ENCODE measurements around the gene PSMD13.
A peak's percentile ranks its signal among the peaks of the same experiment; 100 is the strongest.

PSMD13 gene

DNA sequence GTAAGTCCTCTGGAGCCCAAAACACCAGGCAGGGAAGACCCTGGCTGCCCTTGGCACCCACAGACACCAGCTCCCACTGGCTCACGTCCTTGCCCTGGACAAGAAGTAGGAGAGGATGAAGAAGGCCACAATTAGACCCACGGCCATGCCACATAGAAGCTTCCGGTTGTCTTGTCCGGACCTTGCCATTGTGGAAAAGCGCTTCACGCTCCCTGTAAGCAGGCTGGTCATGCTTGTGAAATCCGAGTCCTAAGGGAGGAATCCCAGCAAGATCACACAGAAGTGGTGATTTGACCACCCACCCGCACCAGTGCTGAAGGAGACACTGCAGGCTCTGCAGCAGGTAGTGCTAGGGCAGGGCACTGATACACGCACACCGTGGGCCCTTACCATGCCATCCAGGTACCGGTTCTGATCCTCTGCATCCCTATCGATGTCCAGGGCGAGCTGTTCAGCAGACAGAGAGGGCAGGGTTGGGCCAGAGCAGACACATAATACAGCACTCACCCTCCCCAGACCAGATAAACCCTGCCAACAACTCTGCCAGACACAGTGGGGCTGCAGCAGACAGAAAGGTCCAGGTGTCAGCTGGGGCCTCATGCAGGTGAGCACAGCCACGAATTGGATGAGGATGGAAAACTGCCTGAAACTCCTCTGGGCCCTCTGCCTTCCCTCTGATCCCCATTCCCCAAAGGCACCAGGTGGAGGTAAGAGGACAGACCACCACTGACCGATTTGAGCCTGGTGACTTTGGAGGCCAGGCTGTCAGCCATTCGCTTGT, 31.4 kb upstream of the PSMD13 start:
- DNase-seq, result no peak

DNA sequence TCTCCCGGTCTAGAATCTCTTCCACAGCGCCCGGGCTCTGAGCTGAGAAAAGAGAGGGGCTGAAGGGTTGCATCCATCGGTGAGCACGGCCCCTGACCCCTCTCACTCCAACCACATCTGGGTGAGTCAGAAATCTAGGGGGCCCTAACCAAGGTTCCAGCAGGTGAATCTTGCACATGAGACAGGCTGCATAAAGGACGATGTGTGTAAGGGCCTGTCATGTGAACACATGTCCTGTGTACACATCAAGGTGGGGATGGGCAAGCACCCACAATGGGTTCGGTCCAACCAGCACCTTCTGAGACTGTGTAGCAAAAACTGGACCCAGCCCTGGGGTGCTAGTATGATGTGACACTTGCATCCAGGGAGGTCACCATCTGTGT, 30.8 kb upstream of the PSMD13 start:
- no peak for DNase-seq

DNA sequence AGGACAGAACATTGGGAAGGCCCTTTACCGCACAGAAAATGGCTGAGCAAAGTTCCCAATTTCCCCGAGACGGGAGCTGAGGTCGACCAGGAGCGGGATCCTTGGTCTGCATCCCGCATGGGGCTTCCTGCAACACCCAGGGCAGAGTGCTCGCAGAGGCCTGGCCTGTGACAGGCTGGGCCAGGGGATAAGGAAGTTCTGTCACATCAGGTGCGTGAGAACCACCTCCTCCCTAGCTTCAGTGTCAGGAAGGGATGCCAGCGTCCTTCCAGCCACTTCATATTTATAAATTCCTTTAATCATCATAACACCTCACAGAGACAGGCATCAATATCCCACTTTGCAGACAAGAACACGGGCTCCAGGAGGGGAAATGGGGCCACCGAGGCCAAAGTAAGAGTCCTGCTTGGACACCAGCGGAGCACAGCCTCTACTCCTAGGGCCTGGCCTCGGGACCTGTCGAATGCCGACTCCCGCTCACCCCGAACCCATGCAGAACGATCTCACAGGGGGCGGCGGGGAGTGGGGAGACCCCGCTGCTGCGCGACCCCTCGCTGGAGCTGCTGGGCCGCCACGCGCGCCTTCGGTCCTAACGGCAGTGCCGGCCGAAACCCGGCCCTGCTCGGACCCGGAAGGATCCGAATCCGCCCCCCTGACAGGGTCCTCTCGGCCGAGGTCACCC, 30.1 kb upstream of the PSMD13 start:
- no peak for DNase-seq

DNA sequence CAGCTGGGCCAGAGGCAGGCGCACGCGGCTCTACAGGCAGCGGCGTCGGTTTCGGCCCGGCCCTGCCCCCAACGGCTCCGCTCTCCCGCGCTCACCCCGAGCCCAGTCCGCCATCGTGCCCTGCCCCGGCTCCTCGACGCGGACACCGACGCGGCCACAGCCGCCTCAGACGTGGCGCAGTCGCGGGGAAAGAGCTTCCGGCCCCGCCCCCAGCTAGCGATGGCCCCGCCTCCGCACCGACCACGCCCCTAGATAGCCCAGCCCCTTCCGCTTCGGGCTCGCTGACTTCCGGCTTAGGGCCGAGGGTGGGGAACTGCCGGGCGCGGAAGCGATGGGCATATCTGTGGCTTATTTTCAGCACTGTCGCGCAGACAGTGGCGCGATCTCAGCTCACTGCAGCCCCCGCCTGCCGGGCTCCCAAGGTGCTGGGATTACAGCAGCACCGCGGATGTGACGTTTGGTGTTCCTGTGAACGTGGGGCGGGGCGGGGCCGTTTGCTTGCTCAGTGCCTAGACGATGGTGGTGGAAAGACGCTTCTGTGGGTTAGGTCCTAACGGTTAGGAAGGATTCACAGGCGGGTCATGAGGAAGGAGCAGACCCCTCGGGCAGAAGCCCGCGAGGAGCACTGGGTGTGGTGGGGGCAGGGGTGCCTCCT, 29.4 kb upstream of the PSMD13 start, which contains the start of the genes BET1L and RIC8A:
Gene BET1L (minus strand): TSS at position 192 of the 655 bp plus-strand sequence. CDS start 78 bp downstream, at position 114.
Gene RIC8A (plus strand): TSS at position 501 of the 655 bp plus-strand sequence. CDS start 1,147 bp downstream, outside the sequence.
- peak; percentile 92 to 97 for DNase-seq

DNA sequence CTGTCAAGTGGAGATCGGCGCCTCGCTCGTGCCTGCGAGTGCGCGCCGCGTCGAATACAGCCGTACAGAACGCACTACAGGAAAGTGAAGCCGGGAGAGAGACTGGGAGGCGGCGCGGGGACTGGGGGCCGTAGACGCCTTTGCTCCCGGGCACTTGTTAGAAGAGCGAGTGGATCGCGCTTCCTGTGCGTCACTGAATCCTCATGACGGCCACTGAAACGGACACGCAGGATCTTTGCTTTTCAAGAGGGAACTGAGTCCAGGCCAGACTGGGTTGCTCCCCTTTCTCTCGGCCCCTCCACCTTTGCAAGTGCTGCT, 29.0 kb upstream of the PSMD13 start:
- no peak for DNase-seq

DNA sequence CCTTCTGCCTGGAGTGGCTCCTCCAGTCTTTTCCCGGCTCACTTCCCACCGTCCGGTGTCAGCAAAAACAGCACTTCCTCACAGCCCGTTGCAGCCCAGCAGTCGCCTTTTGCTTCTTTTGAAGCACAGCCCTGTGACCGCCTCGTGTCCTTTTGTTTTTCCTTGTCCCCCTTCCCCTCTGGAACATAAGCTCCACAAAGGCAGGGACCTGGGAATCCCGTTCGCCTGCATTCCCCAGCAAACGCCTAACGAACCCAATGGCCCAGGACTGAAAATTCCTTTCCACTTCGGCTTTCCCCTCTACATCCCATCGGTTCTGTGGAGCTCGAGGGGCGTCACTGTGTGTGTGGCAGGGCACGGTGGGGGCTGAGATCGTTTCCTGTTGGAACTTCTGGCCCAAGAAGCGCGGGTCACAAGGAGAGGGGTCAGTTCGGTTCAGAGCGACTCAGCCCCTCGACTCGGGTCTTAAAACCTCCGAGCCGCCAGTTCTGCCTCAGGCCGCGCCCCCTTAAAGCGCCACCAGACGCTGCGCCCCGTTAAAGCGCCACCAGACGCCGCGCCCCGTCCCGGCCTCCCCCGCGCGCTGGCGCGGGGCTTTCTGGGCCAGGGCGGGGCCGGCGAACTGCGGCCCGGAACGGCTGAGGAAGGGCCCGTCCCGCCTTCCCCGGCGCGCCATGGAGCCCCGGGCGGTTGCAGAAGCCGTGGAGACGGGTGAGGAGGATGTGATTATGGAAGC, 28.4 kb upstream of the PSMD13 start:
- DNase-seq, result peak; percentile 36 to 72

DNA sequence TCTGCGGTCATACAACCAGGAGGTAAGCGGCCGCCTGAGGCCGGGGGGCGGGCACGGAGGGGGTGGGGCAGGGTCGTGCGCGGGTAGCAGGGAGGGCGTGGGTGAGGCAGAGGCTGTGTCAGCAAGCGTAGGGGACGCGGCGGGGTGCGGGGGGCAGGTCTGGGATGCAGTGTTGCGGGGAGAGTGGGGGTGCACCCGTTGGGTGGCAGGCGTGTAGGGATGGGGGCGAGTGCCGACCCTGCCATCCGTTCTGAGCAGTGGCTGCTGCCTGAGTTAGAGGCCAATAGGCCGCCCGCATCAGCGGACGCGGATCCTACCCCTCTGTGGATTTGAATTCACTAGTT, 27.9 kb upstream of the PSMD13 start:
- no peak for DNase-seq

DNA sequence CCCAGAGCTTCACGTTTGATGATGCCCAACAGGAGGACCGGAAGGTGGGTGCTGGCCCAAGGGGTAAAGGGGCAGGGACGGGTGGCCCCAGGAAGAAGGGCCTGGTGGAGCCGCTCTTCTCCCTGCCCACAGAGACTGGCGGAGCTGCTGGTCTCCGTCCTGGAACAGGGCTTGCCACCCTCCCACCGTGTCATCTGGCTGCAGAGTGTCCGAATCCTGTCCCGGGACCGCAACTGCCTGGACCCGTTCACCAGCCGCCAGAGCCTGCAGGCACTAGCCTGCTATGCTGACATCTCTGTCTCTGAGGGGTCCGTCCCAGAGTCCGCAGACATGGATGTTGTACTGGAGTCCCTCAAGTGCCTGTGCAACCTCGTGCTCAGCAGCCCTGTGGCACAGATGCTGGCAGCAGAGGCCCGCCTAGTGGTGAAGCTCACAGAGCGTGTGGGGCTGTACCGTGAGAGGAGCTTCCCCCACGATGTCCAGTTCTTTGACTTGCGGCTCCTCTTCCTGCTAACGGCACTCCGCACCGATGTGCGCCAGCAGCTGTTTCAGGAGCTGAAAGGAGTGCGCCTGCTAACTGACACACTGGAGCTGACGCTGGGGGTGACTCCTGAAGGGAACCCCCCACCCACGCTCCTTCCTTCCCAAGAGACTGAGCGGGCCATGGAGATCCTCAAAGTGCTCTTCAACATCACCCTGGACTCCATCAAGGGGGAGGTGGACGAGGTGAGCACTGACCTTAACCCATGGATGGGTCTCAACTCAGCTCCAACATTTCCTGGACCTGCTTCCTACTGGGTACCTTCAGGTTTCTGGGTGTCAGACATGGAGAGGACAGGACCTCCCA, 27.3 kb upstream of the PSMD13 start:
- DNase-seq, result no peak

DNA sequence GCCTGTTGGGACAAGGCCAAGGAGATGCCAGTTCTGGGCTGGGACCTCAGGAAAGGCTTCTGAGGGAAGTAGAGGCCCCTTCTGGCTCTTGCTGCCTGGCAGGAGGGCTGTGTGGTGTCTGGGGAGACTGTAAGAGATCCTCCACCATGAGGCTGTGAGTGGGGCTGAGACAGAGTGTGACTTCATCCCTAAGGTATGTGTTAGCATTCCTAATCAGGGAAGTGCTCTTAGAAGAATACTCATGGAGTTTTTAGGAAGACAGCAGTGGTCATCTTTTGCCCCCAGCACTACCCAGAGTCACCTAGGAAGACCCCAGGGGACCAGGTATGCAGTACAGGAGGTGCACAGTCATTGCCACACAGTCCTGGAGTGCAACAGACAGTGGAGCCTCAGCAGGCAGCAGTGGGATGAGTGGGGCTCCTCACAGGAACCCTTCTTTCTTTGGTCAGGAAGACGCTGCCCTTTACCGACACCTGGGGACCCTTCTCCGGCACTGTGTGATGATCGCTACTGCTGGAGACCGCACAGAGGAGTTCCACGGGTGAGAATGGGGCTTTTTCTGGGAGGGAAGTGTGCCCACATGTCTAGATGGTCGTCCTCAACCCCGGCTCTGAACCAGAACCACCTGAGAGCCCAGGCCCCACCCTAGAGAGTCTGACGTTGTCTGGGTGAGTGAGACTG, 26.5 kb upstream of the PSMD13 start:
- DNase-seq, result no peak

DNA sequence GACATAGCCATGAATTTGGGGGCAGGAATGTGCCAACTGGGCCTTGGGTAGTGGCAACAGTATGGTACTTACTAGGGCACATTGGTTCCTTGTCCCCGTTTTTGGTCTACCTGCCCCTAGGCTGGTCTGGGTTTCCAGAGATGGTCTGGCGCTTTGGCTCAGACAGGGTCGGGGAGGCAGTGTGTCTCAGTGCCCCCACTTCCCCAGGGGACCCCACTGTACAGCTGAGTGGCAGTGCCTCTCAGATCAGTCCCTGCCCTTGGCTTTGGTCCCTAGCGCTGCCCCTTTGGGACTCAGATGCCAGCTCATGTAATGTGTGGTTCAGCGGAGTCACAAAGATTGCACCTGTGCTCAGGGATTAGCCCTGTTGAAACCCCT, 26.0 kb upstream of the PSMD13 start:
- no peak for DNase-seq

DNA sequence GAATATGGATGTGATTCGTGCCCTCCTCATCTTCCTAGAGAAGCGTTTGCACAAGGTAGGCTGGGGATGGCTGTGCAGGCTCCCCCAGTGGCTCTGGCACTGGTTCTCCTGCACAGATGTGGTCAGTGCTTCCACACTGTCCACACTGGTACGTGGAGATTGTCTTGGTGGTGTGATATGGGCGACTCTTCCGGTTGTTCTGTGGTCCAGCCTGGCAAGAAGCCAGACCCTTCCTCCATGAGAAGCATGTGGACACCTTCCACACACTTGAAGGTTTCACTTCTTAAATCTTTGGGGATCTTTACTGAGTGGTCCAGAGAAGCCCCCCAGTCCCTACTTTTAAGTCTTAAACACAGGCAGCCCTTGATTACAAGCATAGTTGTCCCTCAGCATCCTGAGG, 25.5 kb upstream of the PSMD13 start:
- DNase-seq, result no peak

DNA sequence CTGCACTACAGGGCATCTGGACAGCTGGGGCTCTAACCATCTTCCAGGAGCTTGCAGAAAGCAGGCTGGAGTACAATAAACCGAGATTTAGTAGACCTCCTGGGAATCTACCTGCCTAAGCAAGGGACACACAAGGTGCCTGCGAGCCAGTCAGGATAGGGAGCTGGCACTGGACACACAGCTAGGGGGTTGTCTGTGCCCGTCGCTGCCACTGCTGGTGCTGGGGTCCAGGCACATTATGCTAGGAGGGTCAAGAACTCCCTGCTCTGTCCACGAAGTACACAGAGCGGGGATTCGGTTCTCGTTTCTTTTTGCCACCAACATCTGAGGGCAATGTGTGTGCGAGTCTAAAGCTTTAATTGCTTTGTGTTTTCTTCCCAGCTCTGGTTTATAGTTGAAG, 25.0 kb upstream of the PSMD13 start:
- no peak for DNase-seq

DNA sequence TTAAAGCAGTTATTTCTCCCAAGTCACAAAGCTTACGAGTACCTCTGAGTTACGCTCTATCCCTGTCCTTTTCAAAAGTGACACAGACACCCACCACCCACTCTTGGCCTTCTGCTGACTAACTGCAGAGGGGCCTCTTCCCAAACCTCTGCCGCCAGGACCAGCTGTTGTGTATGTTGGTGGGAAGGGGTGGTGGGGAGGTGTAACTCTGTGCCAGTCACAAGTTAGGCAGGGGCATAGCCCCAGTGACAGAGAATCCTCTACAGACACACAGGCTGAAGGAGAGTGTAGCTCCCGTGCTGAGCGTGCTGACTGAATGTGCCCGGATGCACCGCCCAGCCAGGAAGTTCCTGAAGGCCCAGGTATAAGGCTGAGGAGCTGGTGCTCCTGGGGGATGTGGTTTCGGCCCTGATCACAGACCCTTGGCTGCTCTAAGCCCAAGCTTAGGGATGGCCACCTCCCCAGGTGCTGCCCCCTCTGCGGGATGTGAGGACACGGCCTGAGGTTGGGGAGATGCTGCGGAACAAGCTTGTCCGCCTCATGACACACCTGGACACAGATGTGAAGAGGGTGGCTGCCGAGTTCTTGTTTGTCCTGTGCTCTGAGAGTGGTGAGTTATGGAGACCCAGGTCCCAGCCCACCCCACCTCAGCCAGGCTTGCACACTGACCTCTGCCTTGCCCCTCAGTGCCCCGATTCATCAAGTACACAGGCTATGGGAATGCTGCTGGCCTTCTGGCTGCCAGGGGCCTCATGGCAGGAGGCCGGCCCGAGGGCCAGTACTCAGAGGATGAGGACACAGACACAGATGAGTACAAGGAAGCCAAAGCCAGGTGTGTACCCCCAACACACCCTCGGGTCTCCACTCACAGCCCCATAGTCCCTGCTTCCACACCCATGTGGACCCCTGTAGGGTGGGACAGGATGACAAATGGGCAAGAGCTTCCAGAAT, 24.4 kb upstream of the PSMD13 start:
- DNase-seq, result no peak

DNA sequence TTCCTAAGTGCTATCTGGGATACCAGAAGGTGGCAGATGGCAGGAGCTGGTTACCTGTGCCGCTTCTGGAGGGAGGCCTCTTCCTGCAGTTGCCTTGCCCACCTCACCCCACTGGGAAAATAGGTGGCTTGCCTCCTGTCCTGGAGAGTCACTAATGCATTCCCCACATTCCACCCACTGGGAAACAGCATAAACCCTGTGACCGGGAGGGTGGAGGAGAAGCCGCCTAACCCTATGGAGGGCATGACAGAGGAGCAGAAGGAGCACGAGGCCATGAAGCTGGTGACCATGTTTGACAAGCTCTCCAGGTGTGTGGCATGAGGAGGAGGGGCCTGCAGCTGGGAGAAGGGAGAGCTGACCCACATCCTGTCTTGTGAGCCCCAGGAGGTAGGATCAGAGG, 23.7 kb upstream of the PSMD13 start:
- DNase-seq, result no peak

DNA sequence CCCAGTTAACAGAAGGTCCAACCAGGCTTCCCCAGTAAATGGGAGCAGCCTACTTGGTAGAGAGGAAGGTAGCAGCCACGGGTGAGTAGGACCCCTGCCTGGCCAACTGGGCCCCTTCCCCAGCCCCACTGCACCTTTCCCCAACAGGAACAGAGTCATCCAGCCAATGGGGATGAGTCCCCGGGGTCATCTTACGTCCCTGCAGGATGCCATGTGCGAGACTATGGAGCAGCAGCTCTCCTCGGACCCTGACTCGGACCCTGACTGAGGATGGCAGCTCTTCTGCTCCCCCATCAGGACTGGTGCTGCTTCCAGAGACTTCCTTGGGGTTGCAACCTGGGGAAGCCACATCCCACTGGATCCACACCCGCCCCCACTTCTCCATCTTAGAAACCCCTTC, 22.7 kb upstream of the PSMD13 start:
- DNase-seq, result no peak

DNA sequence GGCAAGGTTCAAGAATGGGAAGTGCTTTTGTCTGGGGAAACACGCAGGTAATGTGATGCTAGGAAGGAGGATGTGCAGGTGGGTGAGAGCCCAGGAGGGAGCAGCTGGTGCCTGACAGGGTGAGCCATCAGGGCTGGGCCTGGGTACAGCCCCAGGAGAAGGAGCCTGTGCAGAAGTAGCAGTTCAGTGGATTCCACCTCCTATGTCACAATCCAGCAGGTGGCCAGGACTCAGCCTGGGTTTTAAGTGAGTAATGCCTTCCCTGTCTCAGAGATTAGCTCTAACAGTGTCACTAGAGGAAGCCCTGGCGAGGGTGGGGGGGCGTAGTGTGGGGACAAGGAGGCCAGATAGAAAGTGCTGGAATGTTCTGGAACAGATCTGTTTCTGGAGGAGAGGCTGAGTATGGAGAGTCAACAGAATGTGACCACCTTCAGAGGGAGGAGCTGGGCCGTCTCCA, 21.2 kb upstream of the PSMD13 start:
- DNase-seq, result no peak

DNA sequence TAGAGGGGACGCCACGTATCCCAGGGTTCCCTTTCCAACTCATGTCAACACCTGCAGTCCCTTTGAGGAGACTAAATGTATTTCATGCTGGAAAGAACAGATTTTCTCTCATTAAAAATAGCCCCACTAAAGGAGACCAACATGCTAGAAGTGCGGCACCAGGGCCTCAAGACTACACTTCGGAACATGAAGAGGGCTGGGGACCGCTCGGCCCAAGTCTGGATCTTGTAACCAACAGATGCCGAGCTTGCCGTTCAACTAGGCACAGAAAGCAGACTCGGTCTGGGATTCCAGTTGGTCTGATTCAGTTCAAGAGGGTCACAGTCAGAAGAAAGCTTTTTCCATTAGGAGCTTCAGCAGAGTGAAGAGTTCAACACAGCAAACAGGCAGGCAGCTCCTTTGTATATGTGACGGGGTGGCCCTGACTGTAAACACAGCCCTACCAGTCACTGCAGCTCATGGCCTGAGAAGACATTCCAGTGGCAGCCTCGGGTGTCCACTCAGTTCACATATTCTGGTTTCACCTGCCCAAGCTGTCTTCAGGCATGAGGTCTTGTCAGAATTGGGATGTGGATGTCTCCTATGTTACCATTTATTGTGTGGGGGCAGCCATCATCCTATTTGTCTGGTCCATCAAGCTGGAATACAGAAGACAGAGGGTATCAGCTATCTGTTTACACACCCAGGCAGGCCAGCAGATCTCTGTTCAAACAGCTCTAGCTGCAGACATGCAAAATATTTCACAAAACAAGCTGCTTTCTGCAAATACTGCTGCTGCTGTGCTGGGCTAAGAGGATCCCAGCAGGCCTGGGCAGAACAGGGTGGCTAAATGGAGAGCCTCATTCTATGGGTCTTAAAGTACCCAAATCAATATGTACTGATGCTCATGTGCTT, 20.4 kb upstream of the PSMD13 start:
- no peak for DNase-seq

DNA sequence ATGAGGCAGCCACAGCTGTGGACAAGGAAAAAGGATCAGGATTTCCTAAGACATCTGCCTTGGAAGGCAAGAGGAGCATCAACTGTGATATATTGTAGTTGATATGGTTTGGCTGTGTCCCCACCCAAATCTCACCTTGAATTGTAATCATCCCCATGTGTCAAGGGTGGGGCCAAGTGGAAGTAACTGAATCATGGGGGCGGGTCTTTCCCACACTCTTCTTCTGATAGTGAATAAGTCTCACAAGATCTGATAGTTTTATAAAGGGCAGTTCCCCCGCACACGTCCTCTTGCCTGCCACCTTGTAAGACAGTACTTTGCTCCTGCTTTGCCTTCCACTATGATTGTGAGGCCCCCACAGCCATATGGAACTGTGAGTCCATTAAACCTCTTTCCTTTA, 19.1 kb upstream of the PSMD13 start:
- no peak for DNase-seq

DNA sequence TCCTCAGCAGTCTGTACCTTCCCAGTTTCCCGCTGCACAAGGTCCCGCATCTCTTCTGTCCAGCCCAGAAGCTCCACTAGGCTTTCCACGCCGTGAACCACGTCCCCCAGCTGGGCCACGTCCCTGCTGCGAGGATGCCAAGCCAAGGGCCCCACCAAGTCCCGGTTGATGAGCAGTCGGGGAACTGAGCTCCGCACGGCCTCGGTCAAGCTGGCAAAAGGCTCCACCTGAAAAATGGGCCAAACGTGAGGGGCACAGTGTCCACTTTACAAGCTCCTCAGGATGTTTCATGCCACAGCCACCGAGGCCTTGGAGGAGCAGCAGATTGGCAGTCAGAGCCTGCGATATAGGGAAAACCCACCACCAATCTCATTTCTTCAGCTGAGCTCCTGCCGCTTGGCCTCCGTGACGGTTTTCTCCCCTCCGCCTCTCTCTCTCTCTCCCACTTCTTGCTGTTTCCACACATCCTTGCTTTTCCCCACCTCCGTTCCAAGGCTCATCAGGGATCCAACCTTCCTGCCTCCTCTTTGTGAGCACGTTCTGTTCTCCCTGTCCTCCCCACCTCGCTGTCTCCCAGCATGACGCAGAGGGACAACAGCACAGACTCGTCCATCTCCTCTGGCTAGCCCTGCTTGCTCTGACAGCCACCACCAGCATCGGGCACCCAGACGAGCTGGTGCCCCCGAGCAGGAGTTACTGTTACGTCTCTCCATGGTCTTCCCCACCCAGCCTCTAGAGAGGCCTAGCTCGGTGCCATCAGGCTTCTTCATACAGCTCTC, 17.8 kb upstream of the PSMD13 start:
- no peak for DNase-seq

All from NCI-H446 (cell line).